Regular cardiac myocyte (primary cell): ENCODE measurements around the gene ANKRD17. TPM values are rescaled to one million over a fixed set of nuclear protein-coding genes. Genes with fewer than 3 reads are reported as not detected.

ENCODE experiments used
- total RNA-seq: library from RNA; depleted of rRNA; stranded (reverse); fragments of >200 nt; gene quantifications from 2 replicates; pipeline ENCODE4 v1.2.3, GENCODE V29; 2014

Gene ANKRD17
- total RNA-seq, result 48.3 and 54.4 TPM in 2 replicates

GRCh38 chr4:73258686-73259570 lies at the start of gene ANKRD17:
TSS of gene ANKRD17 (minus strand) at chr4:73258798. CDS start at chr4:73258668, 130 bp downstream.

GRCh38 chr4:73069338-73070073 lies 189.1 kb downstream of the ANKRD17 start, which contains the start of gene COX18:
TSS of gene COX18 (minus strand) at chr4:73069716. CDS start at chr4:73069649, 67 bp downstream.

Other genes with a start within 250 kb of the ANKRD17 start
- gene COX18, start 189.1 kb downstream of the ANKRD17 start, total RNA-seq, result 20.9 and 31.4 TPM in 2 replicates
- not detected in 2 replicates for gene ALB, start 145.5 kb upstream of the ANKRD17 start, total RNA-seq
- 0.38 and 0.85 TPM in 2 replicates for gene AFP, start 177.4 kb upstream of the ANKRD17 start, total RNA-seq
- not detected in 2 replicates for gene AFM, start 222.9 kb upstream of the ANKRD17 start, total RNA-seq